Endothelial cell of umbilical vein (primary cell): ENCODE results near the gene SPATA6L.

ENCODE experiments used
- CTCF ChIP-seq, 2 donors: IDR thresholded peaks; 1 replicate in 1 of 2; 2 replicates in 1 of 2; pipeline ENCODE4 v1.5.1; 2011; ENCODE audit warnings: low read length in 2 of 2, mild to moderate bottlenecking in 2 of 2, moderate library complexity in 2 of 2, control low read depth in 1 of 2, inconsistent platforms in 1 of 2, low read depth in 1 of 2; ENCODE audit not compliant: insufficient read depth in 1 of 2; ENCODE audit errors: extremely low read depth in 1 of 2
- EZH2 ChIP-seq: IDR thresholded peaks from 2 replicates; pipeline ENCODE4 v1.6.1; 2012; ENCODE audit warnings: borderline replicate concordance, low read depth, mild to moderate bottlenecking, moderate library complexity, low read length, inconsistent platforms; ENCODE audit not compliant: severe bottlenecking
- GATA2 ChIP-seq: IDR thresholded peaks from 2 replicates; pipeline ENCODE4 v1.7.0; 2011; ENCODE audit warnings: low read depth, mild to moderate bottlenecking, moderate library complexity, mixed read lengths, low read length; ENCODE audit not compliant: insufficient read length, insufficient read depth
- JUN ChIP-seq: IDR thresholded peaks from 2 replicates; pipeline ENCODE4 v1.6.1; 2011; ENCODE audit warnings: borderline replicate concordance, low read depth; ENCODE audit not compliant: insufficient read length, insufficient read depth
- MAX ChIP-seq: IDR thresholded peaks from 2 replicates; pipeline ENCODE4 v1.6.1; 2011; ENCODE audit not compliant: insufficient read depth, insufficient read length
- MYC ChIP-seq: IDR thresholded peaks from one replicate; pipeline ENCODE4 v1.6.1; 2011; ENCODE audit warnings: mild to moderate bottlenecking, low read depth, low read length
- POLR2A ChIP-seq: IDR thresholded peaks from 2 replicates; pipeline ENCODE4 v1.6.1; 2012; ENCODE audit warnings: low read depth, mild to moderate bottlenecking, control low read depth, low read length
- POLR2AphosphoS5 ChIP-seq: IDR thresholded peaks from 2 replicates; pipeline ENCODE4 v1.6.1; 2012; ENCODE audit warnings: low read depth, mild to moderate bottlenecking, control low read depth, low read length, moderate library complexity; ENCODE audit not compliant: insufficient read depth

- TF ChIP-seq CTCF (IDR thresholded peaks at IDR 0.05; ENCODE audit: extremely low read depth in 1 of 2, insufficient read depth in 1 of 2, low read depth in 1 of 2, low read length in 2 of 2), result no peak
- no peak for TF ChIP-seq POLR2AphosphoS5
- TF ChIP-seq JUN, result no peak
- TF ChIP-seq EZH2, result no peak
- no peak for TF ChIP-seq POLR2A
- TF ChIP-seq GATA2, result no peak
- no peak for TF ChIP-seq MAX
- TF ChIP-seq MYC, result no peak
These were observed 73.4 kb downstream of the SPATA6L start for GRCh38 chr9:4592886-4593285.
